ENCODE measurements around the gene MARCHF2.

DNA sequence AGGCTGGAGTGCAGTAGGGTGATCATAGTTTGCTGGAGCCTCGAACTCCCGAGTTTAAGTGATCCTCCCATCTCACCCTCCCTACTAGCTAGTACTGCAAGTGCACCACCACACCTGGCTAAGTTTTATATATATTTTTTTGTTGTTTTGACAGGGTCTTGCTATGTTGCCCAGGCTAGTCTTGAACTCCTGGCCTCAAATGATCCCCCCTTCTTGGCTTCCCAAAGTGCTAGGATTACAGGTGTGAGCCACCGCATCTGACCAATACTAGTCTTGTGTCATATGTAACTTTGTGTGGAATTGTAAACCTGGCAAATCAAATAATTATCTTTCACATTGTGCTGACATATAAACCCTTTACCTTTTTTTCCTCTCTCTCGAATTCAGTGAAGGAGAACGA is 41.9 kb downstream of the MARCHF2 start:
- TF ChIP-seq EZH2 (IDR thresholded peaks at IDR 0.05; ENCODE audit: borderline replicate concordance, low read length) = no peak
- no peak for TF ChIP-seq CTCF (IDR thresholded peaks at IDR 0.05; ENCODE audit: low read length)
